SK-N-SH (cell line): ENCODE results near the gene ATP2A1. TPM values are rescaled to one million over a fixed set of nuclear protein-coding genes. Genes with fewer than 3 reads are reported as not detected.

Experiments
- CTCF ChIA-PET: fragments of 300-600, 350-600 bp; formaldehyde crosslinking; extraction: SDS; loops from one replicate; lab custom pipeline; 2021; lab: Yijun Ruan, JAX
- POLR2A ChIA-PET: fragments of 350-600 bp; sonication (Branson Sonifier 250); formaldehyde crosslinking; extraction: SDS; loops from one replicate; lab custom pipeline; 2020; ENCODE audit warnings: antibody characterized with exemption, inconsistent platforms; lab: Yijun Ruan, JAX
- DNase-seq: peaks from one replicate; pipeline ENCODE4 v3.0.0; 2012
- H2AFZ ChIP-seq: fragments of 200-600 bp; sonication (generic); 2 replicates; pipeline ENCODE4 v1.8.1; 2016; ENCODE audit warnings: antibody characterized with exemption, mild to moderate bottlenecking, low read depth
- H3F3A ChIP-seq: fragments of 200-600 bp; sonication (generic); replicated peaks from 2 replicates; pipeline ENCODE3; 2016; ENCODE audit warnings: antibody characterized with exemption, mild to moderate bottlenecking; ENCODE audit not compliant: insufficient read depth
- H3K27ac ChIP-seq, 2 experiments: fragments of 200-500 bp in 1 of 2; fragments of 200-600 bp in 1 of 2; sonication (Bioruptor generic) in 1 of 2; sonication (generic), shearing (Covaris generic) in 1 of 2; 2 replicates each; pipeline versions ENCODE4 v1.5.1 to v1.6.1; 2014 to 2016; ENCODE audit warnings: low read depth in 2 of 2, inconsistent platforms in 1 of 2, low read length in 1 of 2, mild to moderate bottlenecking in 1 of 2, mixed read lengths in 1 of 2
- H3K27me3 ChIP-seq: fragments of 200-600 bp; sonication (generic), shearing (Covaris generic); 2 replicates; pipeline ENCODE4 v1.6.1; 2016; ENCODE audit warnings: mixed run types; ENCODE audit not compliant: insufficient read depth
- H3K36me3 ChIP-seq, 2 experiments: fragments of 200-500 bp in 1 of 2; fragments of 200-600 bp in 1 of 2; sonication (Bioruptor generic) in 1 of 2; sonication (generic) in 1 of 2; replicated peaks in 1 of 2; 2 replicates each; pipeline versions ENCODE3 to v1.5.1; 2014 to 2016; ENCODE audit warnings: low read length in 1 of 2, mild to moderate bottlenecking in 1 of 2; ENCODE audit not compliant: insufficient read depth in 2 of 2, control insufficient read depth in 1 of 2
- H3K4me1 ChIP-seq, 2 experiments: fragments of 200-500 bp in 1 of 2; fragments of 200-600 bp in 1 of 2; sonication (Bioruptor generic) in 1 of 2; sonication (generic), shearing (Covaris generic) in 1 of 2; 2 replicates each; pipeline versions ENCODE4 v1.5.1 to v1.6.1; 2014 to 2016; ENCODE audit warnings: low read depth in 1 of 2, low read length in 1 of 2, mixed run types in 1 of 2; ENCODE audit not compliant: insufficient read depth in 2 of 2, control insufficient read depth in 1 of 2
- H3K4me2 ChIP-seq: fragments of 200-600 bp; sonication (generic), shearing (Covaris generic); 2 replicates; pipeline ENCODE4 v1.6.1; 2017; ENCODE audit warnings: mixed run types
- H3K4me3 ChIP-seq, 2 experiments: fragments of 200-500 bp in 1 of 2; fragments of 200-600 bp in 1 of 2; sonication (Bioruptor generic) in 1 of 2; sonication (generic), shearing (Covaris generic) in 1 of 2; 2 replicates each; pipeline versions ENCODE4 v1.5.1 to v1.8.1; 2014 to 2016; ENCODE audit warnings: low read depth in 2 of 2, inconsistent platforms in 1 of 2, low read length in 1 of 2, mild to moderate bottlenecking in 1 of 2, mixed read lengths in 1 of 2, moderate library complexity in 1 of 2
- H3K79me2 ChIP-seq: fragments of 200-600 bp; sonication (generic); 2 replicates; pipeline ENCODE4 v1.8.1; 2017; ENCODE audit warnings: mild to moderate bottlenecking; ENCODE audit not compliant: insufficient read depth
- H3K9ac ChIP-seq: fragments of 200-600 bp; sonication (generic); 2 replicates; pipeline ENCODE4 v1.6.1; 2017; ENCODE audit warnings: mixed run types
- H3K9me2 ChIP-seq: fragments of 200-600 bp; sonication (generic); 2 replicates; pipeline ENCODE4 v1.6.1; 2017; ENCODE audit warnings: mixed run types
- H3K9me3 ChIP-seq: fragments of 200-600 bp; sonication (generic); 2 replicates; pipeline ENCODE4 v1.6.1; 2017; ENCODE audit warnings: mixed run types, mild to moderate bottlenecking, moderate library complexity
- H4K20me1 ChIP-seq: fragments of 200-600 bp; sonication (generic); 2 replicates; pipeline ENCODE4 v1.6.1; 2017; ENCODE audit warnings: mild to moderate bottlenecking, mixed run types; ENCODE audit not compliant: insufficient read depth
- ELF1 ChIP-seq: IDR thresholded peaks from 2 replicates; pipeline ENCODE4 v1.4.0; 2012
- MXI1 ChIP-seq: IDR thresholded peaks from 2 replicates; pipeline ENCODE4 v1.6.1; 2012; ENCODE audit warnings: mild to moderate bottlenecking, low read depth, low read length, improper control_type of control experiment
- NFIC ChIP-seq: IDR thresholded peaks from 2 replicates; pipeline ENCODE4 v1.4.0; 2012; ENCODE audit warnings: borderline replicate concordance
- PBX3 ChIP-seq: IDR thresholded peaks from 2 replicates; pipeline ENCODE4; 2012
- RCOR1 ChIP-seq: fragments of 150-350 bp; IDR thresholded peaks from 2 replicates; pipeline ENCODE4 v1.6.1; 2017; ENCODE audit warnings: antibody characterized with exemption, low read length
- SMC3 ChIP-seq: IDR thresholded peaks from 2 replicates; pipeline ENCODE4 v1.6.1; 2012; ENCODE audit warnings: low read depth, low read length, improper control_type of control experiment
- TAF1 ChIP-seq: IDR thresholded peaks from 2 replicates; pipeline ENCODE4 v1.6.1; 2012; ENCODE audit warnings: low read depth, mild to moderate bottlenecking, low read length, moderate library complexity, borderline replicate concordance
- ZBTB33 ChIP-seq: IDR thresholded peaks from 2 replicates; pipeline ENCODE4 v1.4.0; 2012; ENCODE audit warnings: low read depth, borderline replicate concordance
- WGBS: methylation state at CpG from one replicate; pipeline ENCODE4 v1.1.6; 2017; ENCODE audit warnings: low lambda C conversion rate; 5-methylcytosine and 5-hydroxymethylcytosine counted together
- polyA plus RNA-seq, 3 experiments: library from polyadenylated mRNA; depleted of rRNA; stranded (reverse); fragments of >200 nt; gene quantifications; 2 replicates each; pipeline ENCODE4 v1.2.3, GENCODE V29; 2012
- TF ChIP-seq, protein P1 (sequence below): IDR thresholded peaks from 2 replicates; pipeline ENCODE4 v1.4.0; 2012; ENCODE audit warnings: low read depth, borderline replicate concordance

The ATP2A1 gene
- polyA plus RNA-seq, 1 of the 3 experiments (the other 2 are of a cell fraction), result 3.0 TPM

GRCh38 chr16:28930203-28930602 lies 51.9 kb downstream of the ATP2A1 start:
- H3K9me2 ChIP-seq, result no peaks in the 10 kb centered on the region
- H3F3A ChIP-seq, result peaks cover 10% of the 10 kb centered on the region
- H3K27me3 ChIP-seq, result no peaks in the 10 kb centered on the region
- H2AFZ ChIP-seq, result no peak overlapping the region
- no peaks in the 10 kb centered on the region for H3K79me2 ChIP-seq
- no peak for TF ChIP-seq TAF1
- no peak for TF ChIP-seq SMC3
- no peak for TF ChIP-seq MXI1
- TF ChIP-seq NFIC, result no peak
- TF ChIP-seq, protein P1, sequence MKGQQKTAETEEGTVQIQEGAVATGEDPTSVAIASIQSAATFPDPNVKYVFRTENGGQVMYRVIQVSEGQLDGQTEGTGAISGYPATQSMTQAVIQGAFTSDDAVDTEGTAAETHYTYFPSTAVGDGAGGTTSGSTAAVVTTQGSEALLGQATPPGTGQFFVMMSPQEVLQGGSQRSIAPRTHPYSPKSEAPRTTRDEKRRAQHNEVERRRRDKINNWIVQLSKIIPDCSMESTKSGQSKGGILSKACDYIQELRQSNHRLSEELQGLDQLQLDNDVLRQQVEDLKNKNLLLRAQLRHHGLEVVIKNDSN, result no peak
- TF ChIP-seq PBX3, result no peak
- no peaks in the 10 kb centered on the region for H3K4me1 ChIP-seq
- no peak overlapping the region for H3K4me2 ChIP-seq
- POLR2A ChIA-PET, result no interaction called here
- no peaks in the 10 kb centered on the region for H4K20me1 ChIP-seq
- CTCF ChIA-PET, result interaction anchor here (1.4 kb wide), 1 partner anchor 13 kb away, joined by 3 read pairs; no protein-coding TSS in a partner anchor
- no peaks in the 10 kb centered on the region for H3K9me3 ChIP-seq
- no peak overlapping the region for H3K9ac ChIP-seq
- H3K27ac ChIP-seq, result no peak overlapping the region
- no peak overlapping the region for H3K4me3 ChIP-seq
- 57% methylated on average over 3 of the region's 3 CpGs for WGBS
- no peak for DNase-seq
- H3K36me3 ChIP-seq, result no peaks in the 10 kb centered on the region

- POLR2A ChIA-PET, result no interaction called here
- CTCF ChIA-PET, result interaction anchor here (0.7 to 1.4 kb wide), 2 partner anchors 13 to 14 kb away, joined by 3 read pairs; no protein-coding TSS in a partner anchor
These were observed 52.4 kb downstream of the ATP2A1 start for GRCh38 chr16:28930652-28931051.

More at GRCh38 chr16:28930652-28931051, 52.4 kb downstream of the ATP2A1 start:
- Histone ChIP-seq H3K9me3 (no peaks in the 10 kb centered on the region), H2AFZ (no peak overlapping the region), H3K36me3 (no peaks in the 10 kb centered on the region), H3K27me3 (no peaks in the 10 kb centered on the region), H3K9ac (no peak overlapping the region), H3K27ac (no peak overlapping the region), H3K9me2 (no peaks in the 10 kb centered on the region), H3K79me2 (no peaks in the 10 kb centered on the region), H3K4me3 (no peak overlapping the region), H3K4me1 (no peaks in the 10 kb centered on the region), H4K20me1 (no peaks in the 10 kb centered on the region), H3K4me2 (no peak overlapping the region), H3F3A (peaks cover 8% of the 10 kb centered on the region)
- no peak for TF ChIP-seq TAF1
- no peak for TF ChIP-seq RCOR1
- TF ChIP-seq, protein P1, result no peak
- no peak for TF ChIP-seq ZBTB33
- no peak for TF ChIP-seq ELF1
- TF ChIP-seq SMC3, result no peak
- WGBS, result 74% methylated on average over 3 of the region's 3 CpGs
- DNase-seq, result no peak
